Small intestine (tissue), 16 donors: ENCODE data around the gene DUXB. TPM values are rescaled to one million over a fixed set of nuclear protein-coding genes. Genes with fewer than 3 reads are reported as not detected.

ENCODE experiments used
- DNase-seq, 2 donors: peaks; one replicate each; pipeline versions ENCODE4 v3.0.0 to v3.0.0-alpha.2; 2013
- FAIRE-seq: peaks from 2 replicates; lab custom pipeline; 2012; peaks lifted over from hg19 to GRCh38; lab: Jason Lieb, UNC
- H3K27ac ChIP-seq, 3 donors: one replicate each; pipeline ENCODE4 v1.5.1; 2013; ENCODE audit warnings: low read length in 2 of 3, mild to moderate bottlenecking in 2 of 3, control low read depth in 1 of 3, inconsistent platforms in 1 of 3, low read depth in 1 of 3, moderate library complexity in 1 of 3
- H3K27me3 ChIP-seq, 3 donors: one replicate each; pipeline ENCODE4 v1.6.1; 2013; ENCODE audit warnings: low read length in 3 of 3, inconsistent platforms in 1 of 3; ENCODE audit not compliant: control insufficient read depth in 3 of 3, insufficient read depth in 3 of 3
- H3K36me3 ChIP-seq, 3 donors: one replicate each; pipeline ENCODE4 v1.6.1; 2013; ENCODE audit warnings: low read length in 3 of 3, inconsistent platforms in 1 of 3, low read depth in 1 of 3, mild to moderate bottlenecking in 1 of 3, moderate library complexity in 1 of 3; ENCODE audit not compliant: control insufficient read depth in 3 of 3, insufficient read depth in 2 of 3
- H3K4me1 ChIP-seq, 3 donors: one replicate each; pipeline ENCODE4 v1.6.1; 2013; ENCODE audit warnings: low read length in 2 of 3, inconsistent platforms in 1 of 3, low read depth in 1 of 3, mild to moderate bottlenecking in 1 of 3, moderate library complexity in 1 of 3; ENCODE audit not compliant: control insufficient read depth in 3 of 3, insufficient read depth in 2 of 3
- H3K4me3 ChIP-seq, 3 donors: one replicate each; pipeline ENCODE4 v1.5.1; 2013; ENCODE audit warnings: low read length in 3 of 3, control low read depth in 1 of 3, inconsistent platforms in 1 of 3, low read depth in 1 of 3, mild to moderate bottlenecking in 1 of 3, moderate library complexity in 1 of 3
- H3K9me3 ChIP-seq, 2 donors: one replicate each; pipeline ENCODE4 v1.6.1; 2013; ENCODE audit warnings: low read depth in 1 of 2, low read length in 1 of 2; ENCODE audit not compliant: control insufficient read depth in 2 of 2, insufficient read depth in 1 of 2
- WGBS, 3 donors: extraction: QIAGEN DNeasy Blood & Tissue Kit; methylation state at CpG; one replicate each; pipeline ENCODE4 v1.1.7; 2013; 5-methylcytosine and 5-hydroxymethylcytosine counted together
- long read RNA-seq, 10 donors: transcript quantifications; one replicate each; lab custom pipeline, GENCODE V29; 2026
- polyA plus RNA-seq, 4 donors: library from polyadenylated mRNA; stranded (reverse) in 3 of 4; unstranded in 1 of 4; fragments of 200-250 nt in 3 of 4; fragments of 120-200 nt in 1 of 4; gene quantifications; one replicate each; pipeline versions ENCODE4 v1.2.1 to v1.2.3, GENCODE V29; 2013
- donor health status: healthy with polysubstance abuse.
- donor health status: control.
- donor health status: control.
- donor health status: Bipolar disorder and iron deficiency.
- donor health status: healthy.

Gene DUXB, protein sequence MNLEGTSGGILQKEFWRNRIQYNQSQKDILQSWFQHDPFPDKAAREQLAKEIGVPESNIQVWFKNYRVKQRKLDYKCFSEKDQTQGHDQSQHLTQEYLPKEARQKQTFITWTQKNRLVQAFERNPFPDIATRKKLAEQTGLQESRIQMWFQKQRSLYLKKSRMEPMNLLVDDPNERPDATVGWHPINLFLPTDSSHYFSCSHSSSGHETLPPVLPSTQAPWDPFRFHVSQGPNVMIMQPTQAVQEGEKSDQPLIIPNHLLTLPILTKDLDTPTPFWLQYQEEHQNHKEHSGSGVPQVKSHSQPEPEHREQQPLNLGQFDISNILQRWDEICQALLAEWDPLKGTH
- not detected for polyA plus RNA-seq
- long read RNA-seq, donor 1 = 0 reads
- long read RNA-seq, donor 2 = 0 reads
- long read RNA-seq, donor 3 = 0 reads
- long read RNA-seq, donor 4 = 0 reads
- long read RNA-seq, donor 5 = 0 reads
- long read RNA-seq, donor 6 = 0 reads
- long read RNA-seq, donor 7 = 0 reads
- long read RNA-seq, donor 8 = 0 reads
- long read RNA-seq, donor 9 = 0 reads
- long read RNA-seq, donor 10 = 0 reads

GRCh38 chr16:75701361-75701760 lies at the start of gene DUXB:
TSS of gene DUXB (minus strand) at chr16:75701461. CDS start at chr16:75701418, 43 bp downstream.
- no peaks in the 10 kb centered on the region for H3K36me3 ChIP-seq
- DNase-seq = no peak
- WGBS, 3 donors = 87 to 89% (median 88%) methylated on average over 5 of the region's 5 CpGs
- H3K9me3 ChIP-seq = no peaks in the 10 kb centered on the region
- H3K27me3 ChIP-seq = peaks cover 0 to 1% (median 0%) of the 10 kb centered on the region in 3 donors
- no peak within 1 kb of the TSS for H3K27ac ChIP-seq
- no peak within 1 kb of the TSS for H3K4me3 ChIP-seq
- H3K4me1 ChIP-seq = no peaks in the 10 kb centered on the region
- no peak for FAIRE-seq

- Histone ChIP-seq H3K4me3 (no peak overlapping the region), H3K4me1 (peaks cover 0 to 19% (median 9%) of the 10 kb centered on the region in 3 donors), H3K27me3 (no peaks in the 10 kb centered on the region), H3K36me3 (no peaks in the 10 kb centered on the region), H3K9me3 (peaks cover 0 to 4% of the 10 kb centered on the region in 2 donors), H3K27ac (peak overlapping the region in 1 of 3 donors; percentile 24)
- FAIRE-seq (peak; percentile 53), DNase-seq (peak; percentile 76 to 89)
- 21 to 59% (median 32%) methylated on average over 3 of the region's 3 CpGs for WGBS, 3 donors
Measured at GRCh38 chr16:75750528-75750927, 49.3 kb upstream of the DUXB start.

DNA sequence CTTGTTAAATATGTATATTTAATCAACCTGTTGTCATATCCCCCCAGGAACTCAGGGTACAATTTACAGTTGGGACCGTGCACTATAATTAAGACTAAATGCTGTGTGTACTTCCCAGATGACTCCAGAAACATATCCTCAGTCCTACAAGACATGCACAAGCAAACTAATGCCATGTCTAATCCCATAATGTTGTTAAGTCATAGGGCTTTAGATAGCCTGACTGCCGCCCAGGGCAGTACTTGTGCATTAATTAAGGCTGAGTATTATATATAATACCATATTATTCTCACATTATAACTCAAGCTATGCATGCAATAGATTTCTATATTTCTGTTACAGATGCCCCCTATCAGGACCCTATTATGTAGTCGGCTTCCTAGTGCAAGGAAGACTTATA lies 45.1 kb upstream of the DUXB start:
- no peak for FAIRE-seq
- WGBS, 3 donors = 87 to 89% (median 88%) methylated on average over 3 of the region's 3 CpGs
- H3K9me3 ChIP-seq = peaks cover 0 to 8% of the 10 kb centered on the region in 2 donors
- no peaks in the 10 kb centered on the region for H3K36me3 ChIP-seq
- DNase-seq = no peak
- H3K4me3 ChIP-seq = no peak overlapping the region
- H3K27me3 ChIP-seq = no peaks in the 10 kb centered on the region
- H3K27ac ChIP-seq = no peak overlapping the region
- H3K4me1 ChIP-seq = peaks cover 0 to 8% (median 0%) of the 10 kb centered on the region in 3 donors

- FAIRE-seq (no peak), DNase-seq (no peak)
- Histone ChIP-seq H3K9me3 (peaks cover 0 to 8% of the 10 kb centered on the region in 2 donors), H3K27me3 (no peaks in the 10 kb centered on the region), H3K4me3 (no peak overlapping the region), H3K27ac (no peak overlapping the region), H3K4me1 (peaks cover 0 to 8% (median 0%) of the 10 kb centered on the region in 3 donors), H3K36me3 (no peaks in the 10 kb centered on the region)
- 81 to 93% (median 86%) methylated on average over 1 of the region's 1 CpG for WGBS, 3 donors
Measured at GRCh38 chr16:75745823-75746222, 44.6 kb upstream of the DUXB start.

DNA sequence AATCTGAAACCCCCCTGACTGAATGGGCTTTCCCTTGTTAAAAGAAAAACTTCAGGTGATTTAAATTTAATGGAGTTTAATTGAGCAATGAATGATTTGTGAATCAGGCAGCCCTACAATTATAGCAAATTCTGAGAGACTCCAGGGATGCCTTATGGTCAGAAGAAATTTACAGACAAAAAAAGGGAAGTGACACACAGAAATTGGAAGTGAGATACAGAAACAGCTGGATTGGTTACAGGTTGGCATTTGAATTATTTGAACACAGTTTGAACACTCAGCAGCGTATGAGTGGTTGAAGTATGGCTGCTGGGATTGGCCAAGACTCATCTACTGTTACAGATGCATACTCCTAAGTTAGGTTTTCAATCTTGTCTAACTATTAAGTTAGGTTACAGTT lies 44.0 kb upstream of the DUXB start:
- Histone ChIP-seq H3K4me1 (peaks cover 0 to 6% (median 0%) of the 10 kb centered on the region in 3 donors), H3K9me3 (peaks cover 0 to 14% of the 10 kb centered on the region in 2 donors), H3K27me3 (no peaks in the 10 kb centered on the region), H3K36me3 (no peaks in the 10 kb centered on the region), H3K27ac (no peak overlapping the region), H3K4me3 (no peak overlapping the region)
- 62 to 88% (median 78%) methylated on average over 1 of the region's 1 CpG for WGBS, 3 donors
- no peak for FAIRE-seq
- DNase-seq = no peak

DNA sequence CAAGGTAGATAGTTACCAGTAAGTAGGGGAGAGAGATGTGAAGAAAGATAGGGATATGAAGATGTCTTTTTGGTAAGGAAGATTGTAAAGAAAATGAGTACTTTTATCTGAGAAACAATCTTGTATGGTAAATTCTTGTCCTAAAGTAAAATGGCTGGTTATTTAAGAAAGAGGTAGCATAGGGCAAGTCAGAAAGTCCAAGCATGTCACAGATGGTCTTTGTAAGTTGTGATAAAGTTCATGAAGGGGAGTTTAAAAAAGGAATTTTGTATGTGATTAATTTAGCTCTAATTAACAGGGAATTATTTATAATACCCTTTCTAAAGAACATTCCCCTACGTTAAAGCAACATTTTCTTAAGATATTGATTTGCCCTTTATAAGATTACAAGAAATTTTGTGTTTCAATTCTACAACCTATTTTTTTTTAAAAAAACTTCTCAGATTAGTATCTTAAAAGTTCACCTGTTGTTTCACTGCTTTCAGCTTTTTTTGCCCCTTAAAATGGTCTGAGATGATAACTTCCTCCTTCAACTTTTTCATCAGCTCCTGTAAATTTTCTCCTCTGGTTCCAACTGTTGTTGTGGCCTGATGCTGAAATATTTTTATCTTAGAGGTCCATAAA lies 41.3 kb upstream of the DUXB start:
- no peaks in the 10 kb centered on the region for H3K27me3 ChIP-seq
- 26 to 37% (median 31%) methylated on average over 1 of the region's 1 CpG for WGBS, 3 donors
- H3K9me3 ChIP-seq = peaks cover 0 to 14% of the 10 kb centered on the region in 2 donors
- DNase-seq (no peak), FAIRE-seq (no peak)
- no peaks in the 10 kb centered on the region for H3K4me1 ChIP-seq
- H3K36me3 ChIP-seq = no peaks in the 10 kb centered on the region
- H3K27ac ChIP-seq = no peak overlapping the region
- no peak overlapping the region for H3K4me3 ChIP-seq

DNA sequence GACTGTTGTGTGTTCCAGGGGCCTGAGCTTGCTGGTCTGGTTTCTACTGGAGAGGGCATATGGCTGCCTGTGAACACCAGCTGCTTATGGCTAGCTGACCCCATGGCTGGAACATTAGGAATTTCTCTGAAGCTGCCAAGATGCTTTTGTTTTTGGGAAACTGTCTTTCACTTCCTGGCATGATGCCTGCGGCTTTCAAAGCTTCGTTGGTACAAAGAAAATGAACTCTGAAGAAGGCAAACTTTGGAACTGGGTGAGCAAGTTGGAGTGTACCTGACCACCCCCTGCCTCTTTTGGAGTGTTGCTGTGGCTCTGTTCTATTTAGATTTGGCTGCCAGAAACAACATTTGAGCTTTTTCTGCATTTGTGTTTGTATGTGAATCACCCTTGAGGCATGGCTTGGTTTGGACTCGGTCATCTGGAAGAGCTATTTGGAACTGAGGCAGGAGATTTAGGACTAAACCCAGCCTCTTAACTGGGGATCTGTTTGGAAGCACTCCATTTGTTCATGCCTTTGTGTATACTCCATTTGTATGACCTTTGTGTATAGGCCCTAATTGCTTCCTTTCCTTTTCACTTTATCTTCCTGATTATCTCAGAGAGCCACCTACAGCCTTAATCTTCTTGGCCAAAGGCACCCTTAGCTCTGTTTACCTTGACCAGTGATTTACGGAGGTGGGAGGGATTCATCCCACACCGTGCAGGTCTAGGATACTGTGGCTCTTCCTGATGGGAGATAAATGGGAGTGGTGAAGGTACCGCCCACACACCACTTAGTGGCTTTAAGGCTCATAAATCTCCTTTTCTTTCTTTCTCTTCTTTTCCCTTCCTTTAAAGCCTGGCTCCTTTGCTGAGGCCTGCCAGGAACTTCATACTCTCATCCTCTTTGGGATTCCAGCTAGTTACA lies 32.3 kb upstream of the DUXB start:
- H3K27ac ChIP-seq = peak overlapping the region in 2 of 3 donors; percentile 21 to 39
- whole genome bisulfite sequencing, 3 donors = 31 to 40% (median 40%) methylated on average over 6 of the region's 6 CpGs

More for the DNA sequence above, 32.3 kb upstream of the DUXB start:
- no peak overlapping the region for H3K4me3 ChIP-seq
- no peaks in the 10 kb centered on the region for H3K36me3 ChIP-seq
- no peaks in the 10 kb centered on the region for H3K9me3 ChIP-seq
- FAIRE-seq (no peak), DNase-seq (peak; percentile 43 to 47)
- H3K27me3 ChIP-seq = no peaks in the 10 kb centered on the region
- H3K4me1 ChIP-seq = peaks cover 7 to 12% (median 8%) of the 10 kb centered on the region in 3 donors
